HG03432 (cell line): ENCODE measurements around the gene NFAT5.
"Not testable (repeated sequence)": the region's sequence is repeated elsewhere in the genome, so short reads cannot be mapped to it uniquely, and the experiment has no call there.

Experiments
- ATAC-seq: cut with Tn5 transposase; IDR thresholded peaks from one replicate; pipeline ENCODE4 v1.9.1; 2021; ENCODE audit warnings: mild to moderate bottlenecking, moderate library complexity; ENCODE audit not compliant: unreplicated experiment

Gene NFAT5

GRCh38 chr16:69633375-69633774 lies 67.6 kb downstream of the NFAT5 start:
- no peak for ATAC-seq

DNA sequence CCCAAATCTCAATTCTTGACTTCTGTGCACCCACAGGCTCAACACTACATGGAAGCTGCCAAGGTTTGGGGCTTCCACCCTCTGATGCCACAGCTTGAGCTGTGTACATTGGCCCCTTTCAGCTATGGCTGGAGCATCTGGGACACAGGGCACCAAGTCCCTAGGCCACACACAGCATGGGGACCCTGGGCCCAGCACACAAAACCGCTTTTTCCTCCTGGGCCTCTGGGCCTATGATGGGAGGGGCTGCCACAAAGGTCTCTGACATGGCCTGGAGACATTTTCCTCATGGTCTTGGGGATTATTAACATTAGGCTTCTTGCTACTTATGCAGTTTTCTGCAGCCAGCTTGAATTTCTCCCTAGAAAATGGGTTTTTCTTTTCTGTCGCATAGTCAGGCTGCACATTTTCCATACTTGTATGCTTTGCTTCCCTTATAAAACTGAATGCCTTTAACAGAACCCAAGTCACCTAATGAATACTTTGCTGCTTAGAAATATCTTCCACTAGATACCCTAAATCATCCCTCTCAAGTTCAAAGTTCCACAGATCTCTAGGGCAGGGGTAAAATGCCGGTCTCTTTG lies 70.9 kb downstream of the NFAT5 start:
- ATAC-seq, result not testable (repeated sequence)

DNA sequence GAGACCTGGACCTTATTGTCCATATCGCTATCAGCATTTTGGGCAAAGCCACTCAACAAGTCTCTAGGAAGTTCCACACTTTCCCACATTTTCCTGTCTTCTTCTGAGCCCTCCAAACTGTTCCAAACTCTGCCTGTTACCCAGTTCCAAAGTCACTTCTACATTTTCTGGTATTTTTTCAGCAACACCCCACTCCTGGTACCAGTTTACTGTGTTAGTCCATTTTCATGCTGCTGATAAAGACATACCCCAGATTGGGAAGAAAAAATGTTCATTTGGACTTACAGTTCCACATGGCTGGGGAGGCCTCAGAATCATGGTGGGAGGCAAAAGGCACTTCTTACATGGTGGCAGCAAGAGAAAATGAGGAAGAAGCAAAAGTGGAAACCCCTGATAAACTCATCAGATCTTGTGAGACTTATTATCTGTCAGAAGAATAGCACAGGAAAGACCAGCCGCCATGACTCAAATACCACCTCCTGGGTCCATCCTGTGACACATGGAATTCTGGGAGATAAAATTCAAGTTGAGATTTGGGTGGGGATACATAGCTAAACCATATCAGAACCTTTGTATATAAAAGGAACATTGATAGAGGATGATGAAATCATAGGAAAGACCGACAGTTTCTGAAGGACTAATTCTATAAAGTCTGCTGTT lies 71.6 kb downstream of the NFAT5 start:
- not testable (repeated sequence) for ATAC-seq

GRCh38 chr16:69643997-69644396 lies 78.2 kb downstream of the NFAT5 start:
- not testable (repeated sequence) for ATAC-seq

DNA sequence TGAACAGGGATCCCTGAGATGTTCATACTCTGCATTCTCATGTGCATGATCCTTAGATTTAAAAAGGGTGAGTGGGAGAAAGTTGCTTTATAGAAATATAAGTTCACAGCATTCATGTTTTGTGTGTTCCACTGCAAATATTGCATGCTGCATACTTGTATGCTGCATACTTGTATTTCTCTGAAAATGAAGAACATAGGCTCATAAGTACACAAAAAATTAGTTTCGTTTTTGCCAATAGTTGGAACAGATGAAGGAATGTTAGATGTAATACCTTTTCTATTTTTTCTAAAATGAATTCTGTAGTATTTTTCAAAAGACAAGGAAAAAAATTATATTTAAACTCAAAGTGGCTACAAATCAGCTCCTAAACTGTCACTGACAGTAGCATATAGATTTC lies 79.0 kb downstream of the NFAT5 start:
- ATAC-seq, result no peak

DNA sequence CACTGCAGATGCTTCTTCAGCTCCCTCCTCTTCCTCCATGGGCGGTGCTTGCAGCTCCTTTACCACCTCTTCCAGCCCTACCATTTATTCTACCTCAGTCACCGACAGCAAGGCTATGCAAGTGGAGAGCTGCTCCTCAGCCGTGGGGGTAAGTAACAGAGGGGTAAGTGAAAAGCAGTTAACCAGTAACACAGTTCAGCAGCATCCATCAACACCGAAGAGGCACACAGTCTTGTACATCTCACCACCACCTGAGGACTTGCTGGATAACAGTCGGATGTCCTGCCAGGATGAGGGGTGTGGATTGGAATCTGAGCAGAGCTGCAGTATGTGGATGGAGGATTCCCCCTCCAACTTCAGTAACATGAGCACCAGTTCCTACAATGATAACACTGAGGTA lies 81.3 kb downstream of the NFAT5 start:
- ATAC-seq, result no peak

DNA sequence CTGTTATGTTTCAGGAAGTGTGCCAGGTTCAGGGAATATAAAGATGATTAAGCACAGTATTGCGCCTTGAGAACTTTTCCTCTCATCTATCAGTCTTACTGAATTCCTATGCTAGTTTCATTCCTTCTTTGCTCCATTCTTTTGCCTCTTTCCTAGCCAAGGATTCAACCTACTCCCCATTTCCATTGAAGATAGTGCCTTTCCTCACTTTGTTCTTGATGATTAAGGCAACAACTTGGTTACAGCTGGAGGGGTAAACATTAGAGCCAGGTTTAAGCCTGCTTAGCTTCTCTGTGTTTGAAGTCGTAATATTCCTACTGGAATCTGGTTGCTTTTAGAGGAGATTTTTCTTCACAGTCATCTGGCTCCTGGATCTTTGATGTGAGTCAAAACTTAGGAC lies 85.5 kb downstream of the NFAT5 start:
- no peak for ATAC-seq

DNA sequence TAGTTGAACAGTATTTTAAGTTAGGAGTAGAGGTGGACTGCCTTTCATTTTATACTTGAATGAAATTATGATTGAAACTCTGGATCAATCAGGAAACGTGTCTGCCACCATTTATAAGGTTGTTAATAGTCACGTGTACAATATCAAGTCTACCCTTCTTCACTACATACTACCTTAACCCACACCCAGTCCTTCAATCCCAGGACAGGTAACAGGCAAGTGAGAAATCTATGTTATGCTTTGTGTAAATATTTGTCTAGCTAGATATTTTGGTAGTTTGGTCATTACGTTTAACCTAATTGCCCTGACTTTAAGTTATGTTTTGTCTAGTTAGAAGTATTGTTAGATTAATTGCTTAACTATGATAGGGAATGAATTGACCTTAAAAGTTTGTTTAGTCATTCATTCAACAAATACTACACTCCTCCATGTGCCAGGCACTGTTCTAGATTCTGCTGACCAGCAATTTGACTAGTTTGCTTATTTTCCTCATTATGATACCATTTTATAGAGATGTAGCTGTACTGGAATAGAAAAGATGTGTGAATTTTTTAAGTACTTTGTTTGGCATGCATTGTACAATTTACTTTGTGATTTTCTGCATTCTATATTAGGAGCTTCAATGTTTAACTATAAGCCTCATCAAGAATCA lies 88.6 kb downstream of the NFAT5 start:
- ATAC-seq, result no peak

DNA sequence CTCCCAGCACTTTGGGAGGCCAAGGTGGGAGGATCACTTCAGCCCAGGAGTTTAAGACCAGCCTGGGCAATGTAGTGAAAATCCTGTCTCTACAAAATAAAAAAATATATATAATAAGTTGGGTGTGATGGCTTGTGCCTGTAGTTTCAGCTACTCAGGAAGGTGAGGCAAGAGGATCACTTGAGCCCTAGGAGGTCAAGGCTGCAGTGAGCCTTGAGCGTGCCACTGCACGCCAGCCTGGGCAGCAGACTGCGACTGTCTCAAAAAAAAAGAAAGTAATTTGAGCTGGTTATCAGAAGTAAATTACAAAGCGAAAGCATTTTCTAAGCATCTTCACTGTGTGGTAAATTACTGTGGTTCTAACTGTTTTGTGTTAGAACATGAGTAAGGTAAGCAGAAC lies 94.4 kb downstream of the NFAT5 start:
- no peak for ATAC-seq

- no peak for ATAC-seq
Measured at GRCh38 chr16:69662901-69663300, 97.1 kb downstream of the NFAT5 start.

- ATAC-seq, result no peak
Measured at GRCh38 chr16:69663846-69664245, 98.1 kb downstream of the NFAT5 start.

- no peak for ATAC-seq
Measured at GRCh38 chr16:69669577-69669976, 103.8 kb downstream of the NFAT5 start.

GRCh38 chr16:69672315-69672997 lies 106.7 kb downstream of the NFAT5 start:
- no peak for ATAC-seq

- ATAC-seq, result no peak
Measured at GRCh38 chr16:69672998-69673713, 107.4 kb downstream of the NFAT5 start.

- no peak for ATAC-seq
Measured at GRCh38 chr16:69680358-69680757, 114.6 kb downstream of the NFAT5 start.

GRCh38 chr16:69688589-69688988 lies 122.8 kb downstream of the NFAT5 start:
- ATAC-seq, result no peak

DNA sequence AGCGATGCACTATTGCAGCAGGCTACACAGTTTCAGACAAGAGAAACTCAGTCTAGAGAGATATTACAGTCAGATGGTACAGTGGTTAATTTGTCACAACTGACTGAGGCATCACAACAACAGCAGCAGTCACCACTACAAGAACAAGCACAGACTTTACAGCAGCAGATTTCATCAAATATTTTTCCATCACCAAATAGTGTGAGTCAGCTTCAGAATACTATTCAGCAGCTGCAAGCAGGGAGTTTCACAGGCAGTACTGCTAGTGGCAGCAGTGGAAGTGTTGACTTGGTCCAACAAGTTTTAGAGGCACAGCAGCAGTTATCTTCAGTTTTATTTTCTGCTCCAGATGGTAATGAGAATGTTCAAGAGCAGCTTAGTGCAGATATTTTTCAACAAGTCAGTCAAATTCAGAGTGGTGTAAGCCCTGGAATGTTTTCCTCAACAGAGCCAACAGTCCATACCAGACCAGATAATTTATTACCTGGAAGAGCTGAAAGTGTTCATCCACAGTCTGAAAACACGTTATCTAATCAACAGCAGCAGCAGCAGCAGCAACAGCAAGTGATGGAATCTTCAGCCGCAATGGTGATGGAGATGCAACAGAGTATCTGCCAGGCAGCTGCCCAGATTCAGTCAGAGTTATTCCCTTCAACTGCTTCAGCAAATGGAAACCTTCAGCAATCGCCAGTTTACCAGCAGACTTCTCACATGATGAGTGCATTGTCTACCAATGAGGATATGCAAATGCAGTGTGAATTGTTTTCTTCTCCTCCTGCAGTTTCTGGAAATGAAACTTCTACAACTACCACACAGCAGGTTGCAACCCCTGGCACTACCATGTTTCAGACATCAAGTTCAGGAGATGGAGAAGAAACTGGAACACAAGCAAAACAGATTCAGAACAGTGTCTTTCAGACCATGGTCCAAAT lies 126.5 kb downstream of the NFAT5 start:
- no peak for ATAC-seq

DNA sequence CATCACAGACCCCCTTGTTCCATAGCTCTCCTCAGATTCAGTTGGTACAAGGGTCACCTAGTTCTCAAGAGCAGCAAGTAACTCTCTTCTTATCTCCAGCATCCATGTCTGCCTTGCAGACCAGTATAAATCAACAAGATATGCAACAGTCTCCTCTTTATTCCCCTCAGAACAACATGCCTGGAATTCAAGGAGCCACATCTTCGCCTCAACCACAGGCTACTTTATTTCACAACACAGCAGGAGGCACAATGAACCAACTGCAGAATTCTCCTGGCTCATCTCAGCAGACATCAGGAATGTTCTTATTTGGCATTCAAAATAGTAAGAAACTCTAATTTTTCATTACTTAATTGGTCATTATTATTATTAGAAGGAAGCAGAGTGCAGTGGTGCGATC lies 128.2 kb downstream of the NFAT5 start:
- ATAC-seq, result no peak

GRCh38 chr16:69698404-69698803 lies 132.6 kb downstream of the NFAT5 start:
- no peak for ATAC-seq

DNA sequence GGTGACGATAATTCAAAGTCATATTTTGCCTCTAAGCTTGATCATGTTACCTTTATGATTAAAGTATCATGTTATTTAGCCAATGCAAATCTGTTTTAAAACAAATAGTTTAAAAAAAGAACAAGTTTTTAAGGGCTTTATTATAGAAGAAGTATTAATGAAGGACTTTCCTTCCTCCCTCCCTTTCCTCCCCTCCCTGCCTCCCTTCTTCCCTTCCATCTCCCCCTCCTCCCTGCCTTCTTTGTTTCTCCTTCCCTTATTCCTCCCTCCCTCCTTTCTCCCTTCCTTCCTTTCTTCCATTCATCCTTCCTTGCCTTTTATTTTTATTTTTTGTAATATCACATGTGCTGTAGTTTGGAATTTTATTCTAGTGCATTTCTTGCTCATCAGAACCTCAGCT lies 134.1 kb downstream of the NFAT5 start:
- no peak for ATAC-seq
